Subcutaneous adipose tissue (tissue), 4 donors: ENCODE data around the gene RAP1GAP. TPM values are rescaled to one million over a fixed set of nuclear protein-coding genes. Genes with fewer than 3 reads are reported as not detected.

ENCODE experiments used
- CTCF ChIP-seq: fragments of 450-650 bp; IDR thresholded peaks from one replicate; pipeline ENCODE4 v1.5.1; 2016; ENCODE audit warnings: low read depth, mild to moderate bottlenecking, control low read depth, antibody characterized with exemption, moderate library complexity
- total RNA-seq, 4 donors: library from RNA; depleted of rRNA; stranded (reverse); fragments of >200 nt; gene quantifications; one replicate each; pipeline ENCODE4 v1.1.0, GENCODE V29; 2016

The RAP1GAP gene
- total RNA-seq, 4 donors from 2014 or later = 0.17 to 0.22 TPM; not detected in 2

DNA sequence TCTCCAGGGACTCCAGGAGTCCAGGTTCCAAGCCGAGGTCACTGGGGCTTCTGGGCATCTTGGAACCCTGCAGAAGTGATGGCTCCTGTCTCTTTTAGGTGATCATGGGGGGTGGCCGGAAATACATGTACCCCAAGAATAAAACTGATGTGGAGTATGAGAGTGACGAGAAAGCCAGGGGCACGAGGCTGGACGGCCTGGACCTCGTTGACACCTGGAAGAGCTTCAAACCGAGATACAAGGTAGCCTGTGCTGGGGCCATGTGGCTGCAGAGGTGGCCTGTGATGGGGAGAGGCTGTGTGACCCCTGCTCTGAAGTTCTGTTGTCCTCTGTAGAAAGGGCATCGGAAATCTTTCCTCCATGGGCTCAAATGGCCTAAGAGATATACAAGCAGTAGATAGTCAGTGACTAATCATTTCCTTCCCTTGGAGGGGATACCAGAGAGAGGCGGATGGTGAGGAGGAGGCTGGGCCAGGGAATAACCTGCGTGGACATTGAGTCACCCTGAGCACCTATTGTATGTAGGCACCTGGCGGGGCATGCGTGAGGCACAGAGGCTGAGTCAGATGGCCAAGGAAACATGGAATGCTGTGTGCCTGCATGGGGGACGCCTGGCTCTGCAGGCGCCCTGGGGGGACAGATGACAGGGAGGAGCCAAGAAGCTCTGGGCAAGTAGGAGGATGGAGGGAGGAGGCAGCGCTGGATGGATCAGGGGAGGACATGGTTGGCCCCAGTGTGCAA is 101.0 kb downstream of the RAP1GAP start:
- no peak for TF ChIP-seq CTCF

DNA sequence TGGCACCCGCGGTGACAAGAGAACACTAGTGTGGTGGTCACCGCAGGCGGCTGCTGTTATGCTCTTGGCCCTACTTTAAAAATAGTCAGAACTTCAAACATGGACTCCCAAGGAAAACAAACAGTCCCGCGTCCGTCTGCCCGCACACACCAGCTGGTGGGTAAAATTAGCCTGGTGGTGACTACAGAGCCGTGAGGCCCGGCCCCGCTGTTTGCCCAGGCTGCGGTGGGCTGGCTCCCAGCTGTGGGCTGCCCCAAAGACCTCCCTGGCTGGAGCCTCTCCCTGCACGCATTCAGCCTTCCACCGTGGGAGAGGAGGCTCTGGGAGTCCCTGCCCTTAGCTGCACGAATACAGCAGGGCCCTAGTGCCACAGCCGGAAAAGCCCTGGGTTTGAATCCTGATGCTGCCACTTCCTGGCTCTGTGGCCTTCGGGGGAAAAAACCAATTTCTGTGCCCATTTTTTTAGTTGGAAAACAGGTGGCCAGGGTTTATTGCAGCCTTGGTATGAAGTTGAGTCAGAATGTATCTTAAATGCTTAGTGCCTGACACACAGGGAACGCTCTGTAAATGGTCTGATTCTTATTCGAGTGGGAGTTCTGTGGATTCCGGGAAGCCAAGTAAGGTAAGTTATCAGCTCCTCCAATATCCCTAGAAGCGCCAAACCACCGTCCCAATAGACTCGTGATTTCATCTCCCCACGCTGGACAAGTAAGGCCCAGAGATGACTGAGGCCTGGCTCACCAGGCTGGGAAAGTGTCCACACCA is 101.7 kb downstream of the RAP1GAP start:
- TF ChIP-seq CTCF = no peak

- TF ChIP-seq CTCF = no peak
Observed at GRCh38 chr1:21565285-21565684, 103.9 kb downstream of the RAP1GAP start.

GRCh38 chr1:21564521-21565095 is 104.5 kb downstream of the RAP1GAP start:
- no peak for TF ChIP-seq CTCF

- TF ChIP-seq CTCF = no peak
Observed at GRCh38 chr1:21563971-21564370, 105.2 kb downstream of the RAP1GAP start.

- TF ChIP-seq CTCF = no peak
Observed at GRCh38 chr1:21562896-21563295, 106.3 kb downstream of the RAP1GAP start.

GRCh38 chr1:21560916-21561638 is 108.1 kb downstream of the RAP1GAP start:
- no peak for TF ChIP-seq CTCF
